ENCODE results near the gene TWIST2. TPM values are rescaled to one million over a fixed set of nuclear protein-coding genes. Genes with fewer than 3 reads are reported as not detected.

Gene TWIST2
- total RNA-seq, 1 donor from 2014 or later, result 8.4 TPM

DNA sequence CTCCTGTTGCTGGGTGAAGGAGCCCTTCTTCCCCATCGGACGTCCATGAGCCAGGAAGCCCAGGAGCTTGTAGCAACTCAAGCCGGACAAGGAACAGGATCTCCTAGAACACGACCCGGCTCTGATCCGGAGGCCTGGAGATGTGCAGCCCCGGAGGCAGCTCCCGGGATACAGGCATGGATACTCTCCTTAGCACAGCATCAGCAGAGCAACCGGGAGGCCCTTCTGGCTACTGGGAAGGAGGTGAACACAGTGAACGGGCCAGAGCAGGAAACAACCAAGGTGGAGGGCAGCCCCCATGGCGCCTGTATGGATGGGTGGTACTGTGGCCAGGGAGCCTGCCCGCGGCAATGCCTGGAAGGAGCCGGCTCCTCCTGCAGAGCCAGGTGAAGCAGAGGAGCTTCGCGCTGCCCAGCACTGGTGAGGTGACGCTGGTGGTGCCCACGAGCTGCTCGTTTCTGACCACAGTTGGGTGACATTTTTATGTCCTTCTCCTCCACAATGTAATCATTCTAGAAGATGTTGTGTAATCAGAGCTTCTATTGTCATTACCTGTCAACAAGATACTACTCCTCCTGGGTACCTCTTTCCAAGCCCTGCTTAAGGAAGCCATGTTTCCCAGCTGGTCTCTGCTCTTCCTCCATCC is 94.3 kb downstream of the TWIST2 start:
- TF ChIP-seq, protein P1, sequence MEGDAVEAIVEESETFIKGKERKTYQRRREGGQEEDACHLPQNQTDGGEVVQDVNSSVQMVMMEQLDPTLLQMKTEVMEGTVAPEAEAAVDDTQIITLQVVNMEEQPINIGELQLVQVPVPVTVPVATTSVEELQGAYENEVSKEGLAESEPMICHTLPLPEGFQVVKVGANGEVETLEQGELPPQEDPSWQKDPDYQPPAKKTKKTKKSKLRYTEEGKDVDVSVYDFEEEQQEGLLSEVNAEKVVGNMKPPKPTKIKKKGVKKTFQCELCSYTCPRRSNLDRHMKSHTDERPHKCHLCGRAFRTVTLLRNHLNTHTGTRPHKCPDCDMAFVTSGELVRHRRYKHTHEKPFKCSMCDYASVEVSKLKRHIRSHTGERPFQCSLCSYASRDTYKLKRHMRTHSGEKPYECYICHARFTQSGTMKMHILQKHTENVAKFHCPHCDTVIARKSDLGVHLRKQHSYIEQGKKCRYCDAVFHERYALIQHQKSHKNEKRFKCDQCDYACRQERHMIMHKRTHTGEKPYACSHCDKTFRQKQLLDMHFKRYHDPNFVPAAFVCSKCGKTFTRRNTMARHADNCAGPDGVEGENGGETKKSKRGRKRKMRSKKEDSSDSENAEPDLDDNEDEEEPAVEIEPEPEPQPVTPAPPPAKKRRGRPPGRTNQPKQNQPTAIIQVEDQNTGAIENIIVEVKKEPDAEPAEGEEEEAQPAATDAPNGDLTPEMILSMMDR (IDR thresholded peaks at IDR 0.05), result no peak
- no peak overlapping the region for H3K4me3 ChIP-seq
- intact Hi-C loops (cut with DNase I), result no loop called here
- DNase-seq, result no peak
- H3K36me3 ChIP-seq, result no peaks in the 10 kb centered on the region
- ATAC-seq, result no peak
- no peaks in the 10 kb centered on the region for H3K27me3 ChIP-seq (ENCODE audit: low read depth)
- no peaks in the 10 kb centered on the region for H3K4me1 ChIP-seq
- H3K9me3 ChIP-seq, result no peaks in the 10 kb centered on the region
- no peak overlapping the region for H3K27ac ChIP-seq

DNA sequence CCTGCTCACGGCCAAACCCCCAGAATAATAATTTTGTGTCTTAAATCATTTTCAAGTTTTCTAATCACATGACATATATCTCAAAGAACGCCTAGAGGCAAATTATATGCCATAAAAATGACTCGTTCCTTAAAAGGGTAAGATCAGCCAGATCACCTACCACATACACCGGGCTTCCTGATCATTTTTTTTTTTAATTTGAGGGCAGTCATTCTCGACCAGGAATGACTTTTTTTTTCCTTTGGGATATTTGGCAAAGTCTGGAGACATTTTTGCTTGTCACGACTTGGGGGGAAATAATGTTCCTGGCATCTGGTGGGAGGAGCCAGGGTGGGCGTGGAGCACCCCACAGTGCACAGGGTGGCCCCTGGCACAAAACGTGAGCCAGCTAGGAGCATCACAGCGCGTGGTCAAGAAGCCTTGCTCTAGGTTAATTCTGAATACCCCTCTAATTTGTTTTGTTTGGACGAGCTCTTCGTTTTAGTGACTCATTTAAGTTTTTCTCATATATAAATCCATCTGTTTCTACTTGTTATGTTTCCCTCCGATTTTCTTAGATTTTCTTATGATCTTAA is 94.9 kb downstream of the TWIST2 start:
- intact Hi-C loops (cut with DNase I), result no loop called here
- H3K4me1 ChIP-seq, result peaks cover 3% of the 10 kb centered on the region
- H3K27me3 ChIP-seq (ENCODE audit: low read depth), result no peaks in the 10 kb centered on the region
- no peak for DNase-seq
- H3K4me3 ChIP-seq, result no peak overlapping the region
- no peak for ATAC-seq
- no peaks in the 10 kb centered on the region for H3K9me3 ChIP-seq
- TF ChIP-seq, protein P1 (IDR thresholded peaks at IDR 0.05), result no peak
- H3K27ac ChIP-seq, result no peak overlapping the region
- no peaks in the 10 kb centered on the region for H3K36me3 ChIP-seq

DNA sequence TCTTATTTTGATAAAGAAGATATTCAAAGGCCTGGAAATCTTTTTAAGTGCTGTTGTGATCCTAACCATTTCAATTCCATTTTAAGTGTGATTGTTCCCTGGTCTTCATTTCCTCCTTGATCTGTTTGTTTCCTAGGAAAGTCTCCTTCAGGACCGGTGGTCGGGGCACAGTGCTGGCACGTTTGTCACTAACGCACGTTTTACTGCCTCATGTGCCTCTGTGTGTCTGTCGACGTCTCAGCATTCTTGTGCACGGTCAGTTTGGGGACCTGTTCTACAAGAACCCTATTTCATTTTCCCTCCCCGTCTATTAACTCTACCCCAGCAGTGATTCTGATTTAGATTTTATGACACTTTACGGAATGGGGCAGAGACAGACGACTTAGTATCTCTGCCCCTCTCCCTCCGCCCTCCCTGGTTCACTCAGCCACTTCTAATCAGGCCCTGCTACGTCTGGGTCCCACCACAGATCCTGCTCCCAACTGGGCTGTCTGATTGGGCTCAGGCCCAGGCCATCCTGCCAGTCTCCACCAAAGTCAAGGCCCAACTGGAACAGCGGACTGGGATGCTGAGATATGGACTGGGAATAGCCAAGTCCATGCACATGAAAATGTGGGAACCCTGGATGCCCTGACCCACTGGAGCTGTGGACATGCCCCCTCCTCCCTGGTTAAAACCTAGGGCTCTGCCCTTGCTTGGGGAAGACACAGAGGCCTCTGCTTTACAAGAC is 95.6 kb downstream of the TWIST2 start:
- Histone ChIP-seq H3K9me3 (no peaks in the 10 kb centered on the region), H3K4me1 (peaks cover 7% of the 10 kb centered on the region), H3K4me3 (no peak overlapping the region), H3K27ac (no peak overlapping the region), H3K27me3 (ENCODE audit: low read depth) (no peaks in the 10 kb centered on the region), H3K36me3 (no peaks in the 10 kb centered on the region)
- TF ChIP-seq, protein P1 (IDR thresholded peaks at IDR 0.05), result no peak
- intact Hi-C loops (cut with DNase I), result no loop called here
- DNase-seq, result no peak
- ATAC-seq, result no peak

DNA sequence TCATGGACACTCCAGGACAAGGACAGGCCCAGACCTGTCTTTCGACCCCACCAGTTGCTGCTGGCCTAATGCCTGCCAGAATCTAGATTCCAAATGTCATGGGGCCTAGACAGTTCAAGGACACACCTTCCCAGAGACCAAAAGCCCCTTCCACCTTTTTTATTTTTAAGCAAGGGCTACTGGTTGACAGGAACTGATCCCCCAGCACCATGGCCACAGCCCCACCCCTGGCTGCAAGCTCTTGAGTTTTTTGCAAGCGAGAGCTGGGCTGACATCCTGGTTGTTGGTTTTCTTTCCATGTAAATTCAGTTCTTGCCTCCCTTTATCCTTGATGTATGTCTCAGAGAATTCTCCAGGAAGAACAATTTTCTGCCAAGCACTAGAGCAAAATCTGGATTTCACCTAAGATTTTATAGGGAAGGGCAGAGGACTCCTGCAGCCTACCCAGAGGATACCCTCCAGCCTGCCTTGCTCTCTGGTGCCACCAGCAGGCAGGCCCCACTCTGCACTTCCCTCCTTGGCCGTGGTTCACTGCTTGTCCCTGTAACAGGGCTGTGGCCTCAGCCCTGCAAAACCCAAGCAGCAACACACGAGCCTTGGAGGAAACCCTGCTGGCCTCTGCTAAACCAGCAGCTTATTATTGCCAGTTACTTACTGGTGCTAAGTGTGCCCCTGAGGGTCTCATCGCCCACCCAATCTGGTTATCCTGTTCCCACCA is 97.7 kb downstream of the TWIST2 start:
- Histone ChIP-seq H3K36me3 (no peaks in the 10 kb centered on the region), H3K4me1 (peaks cover 7% of the 10 kb centered on the region), H3K27me3 (ENCODE audit: low read depth) (no peaks in the 10 kb centered on the region), H3K9me3 (no peaks in the 10 kb centered on the region), H3K27ac (no peak overlapping the region), H3K4me3 (no peak overlapping the region)
- TF ChIP-seq, protein P1 (IDR thresholded peaks at IDR 0.05), result peak; percentile 73
- ATAC-seq (peak; percentile 85 to 86), DNase-seq (no peak)
- intact Hi-C loops (cut with DNase I), result no loop called here
